8988T (cell line): ENCODE measurements around the gene PPIE.

Source experiments
- DNase-seq: peaks from one replicate; pipeline ENCODE4 v3.0.0; 2011

Gene PPIE

GRCh38 chr1:39738622-39739366 is at the start of gene PPIE:
TSS of gene PPIE (plus strand) at chr1:39738882. CDS start at chr1:39738901, 19 bp downstream.
- peak; percentile 47 for DNase-seq

- DNase-seq = no peak
Measured at GRCh38 chr1:39689214-39689613, 49.5 kb upstream of the PPIE start.

- no peak for DNase-seq
Measured at GRCh38 chr1:39689635-39690034, 49.0 kb upstream of the PPIE start.

GRCh38 chr1:39690225-39690624 is 48.5 kb upstream of the PPIE start:
- DNase-seq = no peak

GRCh38 chr1:39690794-39691382 is 47.8 kb upstream of the PPIE start:
- DNase-seq = no peak

GRCh38 chr1:39691383-39692151 is 47.1 kb upstream of the PPIE start, which contains the start of gene HPCAL4:
TSS of gene HPCAL4 (minus strand) at chr1:39691433. CDS start at chr1:39684603, 6,830 bp downstream.
- peak; percentile 62 for DNase-seq

GRCh38 chr1:39692152-39693074 is 46.3 kb upstream of the PPIE start:
- DNase-seq = no peak

- DNase-seq = no peak
Measured at GRCh38 chr1:39694026-39694425, 44.7 kb upstream of the PPIE start.

- no peak for DNase-seq
Measured at GRCh38 chr1:39695016-39695415, 43.7 kb upstream of the PPIE start.

- no peak for DNase-seq
Measured at GRCh38 chr1:39696448-39696847, 42.2 kb upstream of the PPIE start.

GRCh38 chr1:39698568-39698967 is 40.1 kb upstream of the PPIE start:
- no peak for DNase-seq

- DNase-seq = no peak
Measured at GRCh38 chr1:39699419-39699818, 39.3 kb upstream of the PPIE start.

- DNase-seq = no peak
Measured at GRCh38 chr1:39700348-39700747, 38.3 kb upstream of the PPIE start.

- DNase-seq = no peak
Measured at GRCh38 chr1:39701049-39701439, 37.6 kb upstream of the PPIE start.

- DNase-seq = no peak
Measured at GRCh38 chr1:39704757-39705156, 33.9 kb upstream of the PPIE start.

- no peak for DNase-seq
Measured at GRCh38 chr1:39707506-39707905, 31.2 kb upstream of the PPIE start.

- DNase-seq = no peak
Measured at GRCh38 chr1:39711104-39711965, 27.3 kb upstream of the PPIE start.

- no peak for DNase-seq
Measured at GRCh38 chr1:39711966-39712340, 26.7 kb upstream of the PPIE start.

- DNase-seq = no peak
Measured at GRCh38 chr1:39713557-39713956, 25.1 kb upstream of the PPIE start.

GRCh38 chr1:39717809-39718208 is 20.9 kb upstream of the PPIE start:
- no peak for DNase-seq

GRCh38 chr1:39720094-39720999 is 18.3 kb upstream of the PPIE start:
- DNase-seq = no peak
